DND-41 (cell line): ENCODE data around the gene CCDC51.

Experiments used
- EZH2 ChIP-seq: IDR thresholded peaks from 3 replicates; pipeline ENCODE4 v1.6.1; 2012; ENCODE audit warnings: borderline replicate concordance, low read depth, mild to moderate bottlenecking, moderate library complexity, low read length, inconsistent platforms; ENCODE audit not compliant: severe bottlenecking
- TF ChIP-seq, protein P1 (sequence below): IDR thresholded peaks from 2 replicates; pipeline ENCODE4 v1.5.1; 2012; ENCODE audit warnings: borderline replicate concordance, low read length, moderate library complexity, mild to moderate bottlenecking; ENCODE audit not compliant: poor library complexity, severe bottlenecking; ENCODE audit errors: extremely low read depth

DNA sequence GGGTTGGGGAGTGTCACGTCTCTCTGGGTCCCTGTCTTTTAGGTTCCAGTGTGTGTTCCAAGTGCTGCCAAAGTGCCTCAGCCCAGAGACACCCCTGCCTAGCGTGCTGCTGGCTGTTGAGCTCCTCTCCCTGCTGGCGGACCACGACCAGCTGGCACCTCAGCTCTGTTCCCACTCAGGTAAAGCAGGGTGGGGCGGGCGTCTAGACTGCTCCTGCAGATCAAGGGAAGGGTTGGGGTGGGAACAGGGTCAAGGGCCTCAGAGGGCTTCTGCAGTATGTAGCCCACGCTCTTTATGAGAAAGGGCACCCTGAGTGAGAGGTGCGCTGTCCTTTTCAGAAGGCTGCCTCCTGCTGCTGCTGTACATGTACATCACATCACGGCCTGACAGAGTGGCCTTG, 23.8 kb upstream of the CCDC51 start:
- TF ChIP-seq, protein P1, sequence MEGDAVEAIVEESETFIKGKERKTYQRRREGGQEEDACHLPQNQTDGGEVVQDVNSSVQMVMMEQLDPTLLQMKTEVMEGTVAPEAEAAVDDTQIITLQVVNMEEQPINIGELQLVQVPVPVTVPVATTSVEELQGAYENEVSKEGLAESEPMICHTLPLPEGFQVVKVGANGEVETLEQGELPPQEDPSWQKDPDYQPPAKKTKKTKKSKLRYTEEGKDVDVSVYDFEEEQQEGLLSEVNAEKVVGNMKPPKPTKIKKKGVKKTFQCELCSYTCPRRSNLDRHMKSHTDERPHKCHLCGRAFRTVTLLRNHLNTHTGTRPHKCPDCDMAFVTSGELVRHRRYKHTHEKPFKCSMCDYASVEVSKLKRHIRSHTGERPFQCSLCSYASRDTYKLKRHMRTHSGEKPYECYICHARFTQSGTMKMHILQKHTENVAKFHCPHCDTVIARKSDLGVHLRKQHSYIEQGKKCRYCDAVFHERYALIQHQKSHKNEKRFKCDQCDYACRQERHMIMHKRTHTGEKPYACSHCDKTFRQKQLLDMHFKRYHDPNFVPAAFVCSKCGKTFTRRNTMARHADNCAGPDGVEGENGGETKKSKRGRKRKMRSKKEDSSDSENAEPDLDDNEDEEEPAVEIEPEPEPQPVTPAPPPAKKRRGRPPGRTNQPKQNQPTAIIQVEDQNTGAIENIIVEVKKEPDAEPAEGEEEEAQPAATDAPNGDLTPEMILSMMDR = no peak
- no peak for TF ChIP-seq EZH2
